ENCODE results near the gene RPS6KB1.
"Not testable (repeated sequence)": the region's sequence is repeated elsewhere in the genome, so short reads cannot be mapped to it uniquely, and the experiment has no call there.

Gene RPS6KB1

DNA sequence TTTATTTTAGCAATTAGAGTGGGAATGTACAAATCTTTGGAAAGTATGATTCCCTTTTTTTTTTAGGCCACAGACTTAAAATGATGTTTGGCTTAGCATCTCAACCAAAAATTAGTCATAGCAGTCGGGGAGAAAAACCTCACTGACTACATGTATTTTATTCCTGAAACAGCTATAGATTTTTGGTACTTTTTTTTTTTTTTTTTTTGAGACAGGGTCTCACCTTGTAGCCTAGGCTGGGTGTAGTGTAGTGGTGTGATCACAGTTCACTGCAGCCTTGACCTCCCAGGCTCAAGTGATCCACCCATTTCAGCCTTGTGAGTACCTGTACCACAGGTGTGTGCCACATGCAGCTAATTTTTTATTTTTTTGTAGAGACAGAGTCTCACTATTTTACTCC lies 48.2 kb downstream of the RPS6KB1 start:
- DNase-seq (ENCODE audit: low spot score), result no peak

DNA sequence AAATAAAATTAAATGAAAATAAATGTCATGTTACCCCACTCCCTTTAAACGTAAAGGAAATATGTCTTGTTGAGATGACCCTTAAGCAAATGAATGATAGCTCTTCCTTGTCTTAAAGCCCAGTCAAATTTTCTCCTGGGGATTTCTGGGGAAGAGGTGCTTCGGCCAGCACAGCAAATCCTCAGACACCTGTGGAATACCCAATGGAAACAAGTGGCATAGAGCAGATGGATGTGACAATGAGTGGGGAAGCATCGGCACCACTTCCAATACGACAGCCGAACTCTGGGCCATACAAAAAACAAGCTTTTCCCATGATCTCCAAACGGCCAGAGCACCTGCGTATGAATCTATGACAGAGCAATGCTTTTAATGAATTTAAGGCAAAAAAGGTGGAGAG lies 53.5 kb downstream of the RPS6KB1 start:
- not testable (repeated sequence) for DNase-seq (ENCODE audit: low spot score)

DNA sequence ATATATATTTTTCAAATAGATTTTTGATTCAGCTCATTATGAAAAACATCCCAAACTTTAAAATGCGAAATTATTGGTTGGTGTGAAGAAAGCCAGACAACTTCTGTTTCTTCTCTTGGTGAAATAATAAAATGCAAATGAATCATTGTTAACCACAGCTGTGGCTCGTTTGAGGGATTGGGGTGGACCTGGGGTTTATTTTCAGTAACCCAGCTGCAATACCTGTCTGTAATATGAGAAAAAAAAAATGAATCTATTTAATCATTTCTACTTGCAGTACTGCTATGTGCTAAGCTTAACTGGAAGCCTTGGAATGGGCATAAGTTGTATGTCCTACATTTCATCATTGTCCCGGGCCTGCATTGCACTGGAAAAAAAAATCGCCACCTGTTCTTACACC lies 54.4 kb downstream of the RPS6KB1 start:
- DNase-seq (ENCODE audit: low spot score), result not testable (repeated sequence)

GRCh38 chr17:59950049-59950448 lies 57.1 kb downstream of the RPS6KB1 start:
- no peak for DNase-seq (ENCODE audit: low spot score)

DNA sequence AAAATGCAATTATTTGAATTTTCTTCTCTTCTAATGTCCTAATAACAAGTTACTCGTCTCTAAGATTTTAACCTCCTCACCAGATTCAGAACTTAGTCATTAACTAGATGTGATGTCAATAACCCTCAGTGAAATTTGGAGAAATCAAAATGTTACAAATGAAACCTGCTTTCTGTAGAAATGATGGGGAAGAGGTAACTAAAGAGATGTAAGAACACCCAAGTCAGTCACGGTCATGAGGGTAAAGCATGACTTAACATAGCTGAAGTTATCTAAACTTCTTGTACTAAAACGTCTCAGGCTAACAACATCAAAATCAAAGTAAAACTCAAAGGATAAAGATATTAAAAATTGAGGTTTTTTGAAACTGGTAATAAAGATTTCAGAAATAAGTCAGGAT lies 61.9 kb downstream of the RPS6KB1 start:
- no peak for DNase-seq (ENCODE audit: low spot score)

- not testable (repeated sequence) for DNase-seq (ENCODE audit: low spot score)
These were observed 66.7 kb downstream of the RPS6KB1 start for GRCh38 chr17:59959574-59959973.

DNA sequence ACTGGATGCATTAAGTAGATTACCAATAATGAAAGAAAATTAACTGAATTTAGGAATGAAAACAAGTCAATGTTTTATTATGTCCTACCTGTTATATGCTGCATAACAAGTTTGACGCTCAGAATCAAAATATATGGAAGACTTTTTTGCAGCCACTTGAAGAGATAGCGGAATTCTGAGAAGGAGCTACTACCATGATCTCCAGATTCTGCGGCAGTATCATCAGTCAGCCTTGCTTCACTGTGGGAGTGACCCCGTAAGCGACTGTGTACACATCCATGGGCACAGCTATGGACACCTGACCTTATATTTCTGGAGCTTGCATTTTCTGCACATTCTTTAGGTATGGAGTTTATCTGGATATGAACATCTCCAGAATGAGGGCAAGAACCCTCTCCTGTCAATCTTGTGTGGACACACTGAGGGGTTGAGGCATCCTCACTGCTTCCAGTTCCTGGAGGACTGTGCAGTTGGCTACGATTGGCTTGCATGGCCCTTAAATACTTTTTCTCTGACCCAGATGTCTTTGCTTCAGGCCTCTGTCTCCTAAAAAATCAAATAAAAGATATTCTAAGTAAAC lies 69.9 kb downstream of the RPS6KB1 start:
- no peak for DNase-seq (ENCODE audit: low spot score)

DNA sequence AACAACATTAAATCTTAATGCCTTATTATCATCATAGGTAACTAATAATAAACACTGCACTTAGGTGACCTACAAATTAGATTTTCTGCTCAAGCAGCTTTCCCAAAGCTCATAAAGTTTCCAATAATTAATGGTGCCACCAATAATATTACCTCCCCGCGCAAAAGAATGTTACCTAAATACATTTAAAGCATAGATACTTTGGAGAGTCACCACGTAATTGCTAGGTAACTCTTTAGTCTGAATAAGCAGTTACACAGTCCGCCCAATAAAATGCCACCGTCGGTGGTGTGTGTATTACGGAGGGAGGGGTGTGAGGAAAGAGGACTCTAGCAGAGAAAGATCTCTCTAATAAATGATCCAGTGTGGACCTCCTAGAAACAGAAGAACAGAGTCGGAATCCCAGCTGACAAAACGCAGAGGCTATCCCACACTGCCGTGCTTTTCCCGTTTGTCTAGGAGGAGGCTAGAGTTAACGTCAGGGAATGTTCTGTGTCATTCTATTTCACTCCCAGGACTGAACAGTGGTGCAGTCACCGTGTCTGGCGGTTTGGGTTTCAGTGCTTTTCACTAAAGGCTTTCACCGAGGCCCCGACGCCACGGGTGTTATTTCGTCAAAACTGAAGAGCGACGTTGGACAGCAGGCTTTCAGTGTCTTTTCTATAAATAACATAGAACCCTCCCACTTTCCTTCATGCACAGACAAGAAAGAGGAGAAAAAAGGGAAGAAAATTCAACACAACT lies 71.0 kb downstream of the RPS6KB1 start:
- peak; percentile 47 for DNase-seq (ENCODE audit: low spot score)

DNA sequence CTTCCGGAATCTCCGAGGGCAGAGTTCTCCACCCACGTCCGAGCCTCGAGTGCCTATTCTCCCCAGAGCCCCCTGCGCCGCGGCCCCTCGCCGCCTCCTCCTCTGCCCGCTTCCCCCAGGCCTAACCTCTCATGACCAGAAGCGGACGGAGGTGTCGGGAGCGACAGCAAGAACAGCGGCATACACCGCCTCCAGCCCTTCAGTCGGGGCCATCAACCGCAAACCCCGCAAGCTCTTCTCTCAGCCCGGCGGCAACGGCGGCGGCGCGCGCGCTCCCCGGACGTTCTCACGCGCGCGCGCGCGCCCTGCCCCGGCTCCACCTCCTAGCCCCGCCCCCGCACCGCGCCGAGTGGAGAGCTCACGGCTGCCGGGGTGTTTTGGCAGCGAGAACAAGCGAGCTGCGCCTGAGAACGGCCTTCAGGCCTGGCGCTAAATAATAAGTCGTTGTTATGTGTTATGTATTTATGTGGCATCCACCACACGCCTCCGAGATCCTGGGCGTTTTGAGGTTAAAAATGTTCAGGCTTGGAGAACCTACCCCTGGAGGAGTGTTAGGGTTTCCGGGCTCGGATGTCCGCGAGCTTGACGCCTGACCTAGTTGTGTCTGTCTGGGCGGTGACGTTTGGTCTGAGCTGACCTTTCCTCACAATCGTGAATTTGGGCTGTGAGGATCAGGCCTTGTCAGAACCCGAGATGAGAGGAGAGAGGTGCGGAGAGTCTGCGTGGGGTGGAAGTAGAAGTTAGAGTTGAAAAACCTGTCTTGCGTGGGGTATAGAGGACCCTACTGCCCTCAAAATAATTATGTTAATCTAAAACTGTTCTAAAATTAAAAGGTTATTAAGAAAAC lies 71.8 kb downstream of the RPS6KB1 start, which contains the start of gene RNFT1:
Gene RNFT1 (minus strand): TSS at position 259 of the 847 bp plus-strand sequence. CDS start 77 bp downstream, at position 182.
- peak; percentile 89 for DNase-seq (ENCODE audit: low spot score)

GRCh38 chr17:59971771-59972170 lies 78.8 kb downstream of the RPS6KB1 start:
- DNase-seq (ENCODE audit: low spot score), result not testable (repeated sequence)

GRCh38 chr17:59972778-59973177 lies 79.9 kb downstream of the RPS6KB1 start:
- no peak for DNase-seq (ENCODE audit: low spot score)

DNA sequence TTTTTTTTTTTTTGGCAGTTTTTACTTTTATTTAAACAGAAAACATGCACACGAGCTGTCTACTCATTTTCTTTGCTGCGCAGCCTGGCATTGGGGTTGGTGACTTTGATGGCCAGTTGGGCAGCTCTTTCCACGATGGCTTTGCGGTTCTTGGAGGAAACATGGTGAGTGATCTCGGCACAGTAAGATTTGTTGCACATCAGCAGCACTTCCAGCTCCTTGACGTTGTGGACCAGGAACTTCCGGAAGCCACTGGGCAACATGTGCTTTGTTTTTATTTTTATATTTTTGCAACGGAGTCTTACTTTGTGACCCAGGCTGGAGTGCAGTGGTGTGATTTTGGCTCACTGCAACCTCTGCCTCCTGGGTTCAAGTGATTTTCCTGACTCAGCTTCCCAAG lies 80.6 kb downstream of the RPS6KB1 start:
- not testable (repeated sequence) for DNase-seq (ENCODE audit: low spot score)

GRCh38 chr17:59975166-59975565 lies 82.2 kb downstream of the RPS6KB1 start:
- DNase-seq (ENCODE audit: low spot score), result not testable (repeated sequence)

GRCh38 chr17:59996608-59997007 lies 103.7 kb downstream of the RPS6KB1 start:
- DNase-seq (ENCODE audit: low spot score), result not testable (repeated sequence)
